HG02938 (cell line): ENCODE results near the gene ITPA.

Source experiments
- ATAC-seq: cut with Tn5 transposase; IDR thresholded peaks from one replicate; pipeline ENCODE4 v1.9.1; 2021; ENCODE audit warnings: mild to moderate bottlenecking, moderate library complexity; ENCODE audit not compliant: unreplicated experiment

The ITPA gene

DNA sequence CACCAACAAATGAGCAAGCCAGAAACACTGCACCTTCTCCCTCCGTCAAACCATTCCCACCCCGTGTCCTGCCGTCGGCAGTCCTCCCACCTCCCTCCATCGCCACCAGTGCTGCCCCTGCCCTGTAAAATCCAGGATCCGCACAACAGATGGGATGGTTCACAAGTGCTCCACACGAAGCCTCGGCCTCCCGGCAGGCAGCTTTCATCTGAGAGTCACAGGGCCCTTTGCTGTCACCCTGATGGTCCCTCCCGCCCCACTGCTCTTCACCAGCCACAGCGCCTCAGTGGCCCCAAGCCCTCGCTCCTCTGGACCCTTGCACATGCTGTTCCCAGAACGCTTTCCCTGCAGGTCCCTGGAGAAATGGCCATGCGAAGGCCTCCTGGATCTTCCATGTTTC is 17.6 kb downstream of the ITPA start:
- no peak for ATAC-seq

DNA sequence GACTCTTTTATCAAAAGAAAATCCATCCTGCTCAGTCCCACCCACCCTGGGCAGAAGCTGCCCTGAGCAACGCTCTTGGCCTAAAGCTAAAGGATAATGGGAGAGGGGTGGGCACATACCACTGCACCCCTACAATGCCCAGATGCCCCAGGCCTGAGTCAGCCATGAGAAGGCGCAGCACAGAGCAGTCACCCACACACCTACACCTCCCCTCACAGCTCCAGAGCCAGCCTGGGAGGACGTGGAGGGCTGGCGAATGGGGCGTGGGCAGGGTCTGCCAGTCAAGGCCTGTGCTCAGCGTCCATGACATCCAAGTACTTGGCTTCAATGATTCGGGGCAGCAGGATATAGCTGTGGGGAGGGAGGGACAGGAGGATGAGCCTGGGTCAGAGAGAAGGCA is 18.2 kb downstream of the ITPA start:
- ATAC-seq = no peak

DNA sequence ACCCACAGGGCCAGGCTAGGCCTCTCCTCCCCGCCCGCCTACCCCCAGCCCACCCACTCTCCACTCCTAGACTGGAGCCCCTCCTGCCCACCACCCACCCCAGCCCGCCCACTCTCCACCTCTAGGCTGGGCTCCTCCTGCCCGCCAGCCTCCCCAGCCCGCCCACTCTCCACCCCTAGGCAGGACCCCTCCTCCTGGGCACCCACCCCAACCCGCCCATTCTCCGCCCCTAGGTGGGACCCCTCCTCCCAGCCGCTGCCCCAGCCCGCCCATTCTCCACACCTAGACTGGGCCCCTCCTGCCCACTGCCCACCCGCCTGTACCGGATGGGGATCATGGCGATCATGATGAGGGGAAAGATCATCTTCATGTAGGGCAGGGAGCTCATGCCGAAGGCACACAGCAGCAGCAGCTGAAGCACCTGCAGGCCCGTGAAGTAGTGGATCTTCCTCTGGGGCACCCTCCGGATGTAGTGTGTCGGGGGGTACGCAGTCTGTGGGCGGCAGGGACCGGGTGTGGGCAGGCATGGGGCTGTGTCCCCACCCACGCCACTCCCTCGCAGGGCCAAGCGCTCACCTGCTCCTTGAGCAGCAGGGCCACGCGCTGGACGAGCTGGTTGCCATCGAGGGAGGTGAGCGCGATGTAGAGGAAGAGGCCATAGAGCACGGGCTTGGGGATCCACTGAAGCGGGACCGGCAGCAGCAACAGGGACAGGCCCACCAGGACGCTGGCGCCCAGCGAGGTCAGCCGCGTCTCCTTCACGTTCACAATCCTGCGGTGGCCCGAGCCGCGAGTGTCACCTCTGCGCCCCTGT is 18.8 kb downstream of the ITPA start:
- ATAC-seq = no peak

DNA sequence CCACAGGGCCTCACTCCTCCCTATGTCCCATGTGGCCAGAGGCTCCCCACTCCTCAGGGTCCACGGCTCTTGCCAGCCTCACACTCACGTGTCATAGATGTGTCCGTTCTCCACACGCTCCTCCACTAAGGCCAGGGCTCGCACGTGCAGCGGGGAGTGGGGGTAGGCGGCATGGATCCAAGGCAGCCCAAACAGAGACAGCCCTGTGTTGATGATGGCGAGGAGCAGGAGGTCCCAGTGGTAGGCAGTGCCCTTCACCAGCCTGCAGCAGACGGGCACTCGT is 19.4 kb downstream of the ITPA start:
- no peak for ATAC-seq

- no peak for ATAC-seq
Observed at GRCh38 chr20:3229158-3229557, 19.9 kb downstream of the ITPA start.

GRCh38 chr20:3229798-3230197 is 20.5 kb downstream of the ITPA start:
- ATAC-seq = no peak

DNA sequence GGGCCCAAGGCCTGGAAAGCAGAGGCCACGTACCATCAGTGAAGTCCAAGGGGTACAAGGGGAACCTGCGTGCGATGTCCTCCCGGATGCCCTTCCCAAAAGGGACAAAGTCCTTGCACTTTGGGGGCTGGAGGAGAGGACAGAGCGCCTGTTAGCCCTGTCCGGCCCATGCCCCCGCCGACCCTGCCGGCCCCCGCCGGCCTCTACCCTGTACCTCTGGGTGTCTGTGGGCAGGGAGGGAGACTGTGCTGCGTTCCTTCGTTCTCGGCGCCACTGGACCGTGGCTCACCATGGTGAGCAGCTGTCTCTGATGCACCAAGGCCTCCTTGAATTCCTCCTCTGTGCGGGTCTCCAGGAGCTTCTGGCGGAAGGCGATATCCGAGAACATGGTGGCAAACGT is 21.8 kb downstream of the ITPA start:
- ATAC-seq = no peak

- no peak for ATAC-seq
Observed at GRCh38 chr20:3231889-3232588, 22.7 kb downstream of the ITPA start.

DNA sequence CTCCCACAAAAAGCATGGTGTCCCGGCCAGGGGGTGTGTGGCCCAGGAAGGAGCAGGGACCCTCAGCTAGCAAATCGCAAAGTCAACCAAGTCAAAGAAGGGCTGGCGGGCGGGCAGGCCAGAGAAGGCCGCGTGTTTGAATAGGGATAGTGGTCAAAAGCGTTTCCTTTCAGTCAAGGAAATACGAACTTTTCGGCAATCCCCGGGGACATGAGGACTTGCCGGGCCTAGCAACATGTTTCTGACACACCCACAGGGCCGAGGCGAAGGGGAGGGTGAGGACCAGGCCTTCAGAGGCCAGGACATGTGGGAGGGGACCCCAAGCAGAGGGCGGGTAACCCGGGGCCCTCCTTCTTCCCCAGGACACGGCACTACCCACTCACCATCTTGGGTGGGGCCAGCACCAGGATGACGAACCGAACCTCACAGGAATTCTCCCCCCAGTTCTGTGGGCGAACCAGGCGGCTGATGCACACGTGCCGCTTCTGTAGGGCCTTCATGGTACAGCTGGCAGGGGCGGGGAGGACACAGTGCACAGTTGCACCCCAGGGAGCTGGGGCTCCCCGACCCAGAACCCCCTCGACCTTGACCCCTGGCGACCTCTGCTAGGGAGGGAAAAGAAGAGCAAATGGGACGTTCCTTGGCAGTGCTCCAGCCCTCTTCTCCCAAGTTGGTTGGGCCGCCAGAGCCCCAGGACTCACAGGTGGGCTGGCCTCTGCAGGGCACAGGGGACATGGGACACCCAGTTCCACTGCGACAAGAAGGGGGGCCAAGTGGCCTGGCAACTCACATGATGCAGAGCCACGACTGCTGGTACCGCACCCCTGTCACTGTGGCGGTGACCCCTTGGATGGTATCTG is 24.1 kb downstream of the ITPA start:
- no peak for ATAC-seq

DNA sequence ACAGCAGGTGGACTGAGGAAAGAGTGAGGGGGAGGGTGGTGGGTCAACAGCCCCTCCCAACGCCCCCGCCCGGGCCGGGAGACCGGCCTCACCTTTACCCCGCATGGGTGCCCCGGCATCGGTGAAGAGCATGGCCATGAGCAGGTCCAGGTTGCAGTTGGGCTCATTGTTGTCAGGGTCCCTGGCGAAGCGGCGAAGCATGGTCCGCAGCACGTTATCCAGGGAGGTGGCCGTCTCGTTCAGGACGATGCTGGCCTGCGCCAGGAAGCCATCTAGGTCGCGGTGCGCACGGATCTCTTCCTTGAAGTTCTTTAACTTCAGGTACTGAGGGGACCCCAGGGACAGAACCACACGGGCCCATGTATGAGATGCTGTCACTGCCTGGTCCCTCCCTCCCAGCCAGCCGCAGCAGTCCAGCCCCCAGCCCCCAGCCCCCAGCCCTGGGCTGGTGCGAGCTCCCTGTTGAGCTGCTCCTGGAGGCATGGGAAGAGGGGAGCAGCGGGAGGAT is 24.7 kb downstream of the ITPA start:
- ATAC-seq = no peak

DNA sequence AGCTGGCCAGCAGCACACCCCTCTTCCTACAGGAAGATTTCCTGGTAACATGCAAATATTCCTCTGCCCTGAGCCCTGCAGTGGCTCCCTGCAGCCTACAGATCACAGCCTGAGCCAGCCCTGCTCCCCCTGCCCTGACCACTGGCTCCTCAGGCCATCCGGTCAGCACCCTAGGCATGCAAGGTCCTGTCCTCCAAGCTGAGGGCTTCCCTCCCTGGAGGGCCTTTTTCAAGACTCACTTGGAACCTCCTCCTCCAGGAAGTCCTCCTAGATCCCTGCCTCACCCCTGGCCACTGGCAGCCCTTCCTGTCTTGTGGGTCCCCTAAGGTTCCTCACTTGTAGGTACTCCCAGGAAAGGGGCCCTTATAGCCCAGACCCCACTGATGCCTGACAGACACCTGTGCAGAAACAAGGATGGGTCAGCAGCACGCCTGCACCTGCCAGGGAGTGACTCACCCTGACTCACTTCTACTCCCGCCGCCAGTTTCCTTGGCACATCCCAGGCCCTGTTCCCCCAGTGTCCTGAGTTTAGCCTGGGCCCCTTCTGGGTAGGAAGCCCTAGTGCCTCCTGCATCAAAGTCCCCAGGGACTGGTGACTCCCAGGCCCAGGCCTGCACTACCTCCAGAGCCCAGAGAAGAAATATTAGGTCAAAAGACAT is 26.5 kb downstream of the ITPA start:
- ATAC-seq = no peak

GRCh38 chr20:3237011-3237957 is 28.0 kb downstream of the ITPA start:
- ATAC-seq = no peak

GRCh38 chr20:3237958-3238615 is 28.8 kb downstream of the ITPA start:
- ATAC-seq = no peak

DNA sequence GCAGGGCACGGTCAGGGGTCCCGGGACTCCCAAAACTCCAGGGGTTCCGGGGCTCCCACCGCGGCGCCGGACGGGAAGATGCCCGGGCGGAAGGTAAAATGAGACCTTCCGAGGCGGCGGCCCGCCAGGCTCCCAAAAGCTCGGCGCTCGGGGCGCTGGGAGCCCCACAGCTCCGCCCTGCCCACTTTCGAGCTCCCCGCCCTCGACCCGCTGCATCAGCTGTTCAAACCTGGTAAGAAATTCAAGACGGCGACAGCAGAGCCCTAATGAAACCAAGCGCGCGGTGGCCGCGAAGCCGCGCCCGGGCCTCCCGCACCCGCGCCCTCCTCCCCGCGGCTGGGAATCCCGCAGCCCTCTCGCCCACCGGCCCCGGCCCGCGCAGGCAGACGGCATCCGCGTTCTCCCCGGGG is 29.3 kb downstream of the ITPA start:
- ATAC-seq = peak; percentile 56

- no peak for ATAC-seq
Observed at GRCh38 chr20:3239026-3239866, 29.9 kb downstream of the ITPA start, which contains the start of gene SLC4A11. Gene SLC4A11, minus strand, starts transcription at chr20:3239190. Its CDS starts 53 bp downstream, at chr20:3239137.

DNA sequence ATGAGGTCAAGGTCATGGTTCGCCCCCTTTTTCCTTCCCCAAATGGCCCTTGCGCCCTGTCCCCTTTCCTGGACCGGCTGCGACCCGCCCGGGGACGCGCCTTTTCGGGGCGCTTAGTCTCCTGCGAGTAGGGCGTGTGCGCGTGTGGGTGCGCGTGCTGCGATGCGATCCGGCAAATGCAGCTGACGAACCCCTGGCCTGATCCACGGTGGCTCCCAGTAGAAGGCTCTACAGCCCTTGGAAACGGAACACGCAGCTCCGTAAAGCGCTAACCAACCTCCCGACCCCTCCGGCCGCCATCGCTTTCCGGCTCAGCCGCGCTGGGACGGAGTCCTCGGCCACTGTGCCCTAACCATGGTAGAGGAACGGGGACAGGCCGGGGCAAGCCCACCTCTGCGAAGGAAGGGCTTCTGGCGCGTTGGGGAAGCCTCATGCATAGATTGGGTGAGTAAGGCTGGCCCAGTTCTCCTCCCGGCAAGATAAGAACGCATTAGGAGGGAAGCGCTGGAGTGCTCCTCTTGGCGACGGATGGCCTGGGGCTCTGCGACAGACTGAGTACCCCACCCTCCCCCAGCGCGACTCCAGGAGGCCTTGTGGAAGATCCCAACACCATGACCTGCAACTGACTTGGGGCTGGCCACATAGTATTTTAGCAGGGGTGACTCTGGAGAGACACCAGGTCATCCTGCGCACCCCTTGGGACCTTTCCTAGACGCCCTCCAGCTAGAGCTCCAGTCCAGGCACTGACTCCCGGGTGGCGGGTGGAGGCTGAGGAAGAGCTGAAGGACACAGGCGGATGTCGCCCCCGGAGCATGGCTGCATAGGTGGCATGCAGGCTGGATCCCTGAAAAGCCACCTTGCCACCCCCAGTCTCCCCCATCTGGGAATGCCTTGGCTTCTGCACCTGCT is 30.8 kb downstream of the ITPA start:
- ATAC-seq = no peak

GRCh38 chr20:3240776-3241363 is 31.6 kb downstream of the ITPA start:
- no peak for ATAC-seq
